SK-N-SH treated with all-trans-retinoic acid at 6 μM for 48 hours (cell line): Measurements from ENCODE around the gene NAV3.

Experiments used
- ATAC-seq: fragments of 200-7000 bp; cut with Tn5 transposase; 3 replicates; pipeline ENCODE4 v1.9.1; 2020; ENCODE audit warnings: mild to moderate bottlenecking, moderate library complexity
- ARNTL ChIP-seq: fragments of 450-650 bp; formaldehyde crosslinking; IDR thresholded peaks from 2 replicates; pipeline ENCODE4 v1.5.0; 2020; ENCODE audit warnings: low read depth, mild to moderate bottlenecking, moderate library complexity, borderline replicate concordance
- BACH2 ChIP-seq: fragments of 250-450 bp; sonication (Bioruptor Pico); IDR thresholded peaks from 2 replicates; pipeline ENCODE4 v1.9.0; 2021; ENCODE audit warnings: mild to moderate bottlenecking, borderline replicate concordance
- CREB5 ChIP-seq: fragments of 250-450 bp; sonication (Bioruptor Pico); IDR thresholded peaks from 2 replicates; pipeline ENCODE4 v1.5.1; 2020; ENCODE audit warnings: low read depth, mild to moderate bottlenecking, moderate library complexity
- CSDC2 ChIP-seq: fragments of 250-450 bp; sonication (Bioruptor Pico); IDR thresholded peaks from 2 replicates; pipeline ENCODE4 v1.5.0; 2020; ENCODE audit warnings: mild to moderate bottlenecking, moderate library complexity
- CSRNP3 ChIP-seq: fragments of 250-450 bp; sonication (Bioruptor Pico); IDR thresholded peaks from 2 replicates; pipeline ENCODE4 v1.5.1; 2021; ENCODE audit warnings: mild to moderate bottlenecking, moderate library complexity
- ESRRG ChIP-seq: fragments of 250-450 bp; sonication (Bioruptor Pico); IDR thresholded peaks from 2 replicates; pipeline ENCODE4 v1.6.1; 2021; ENCODE audit warnings: mild to moderate bottlenecking
- GLIS3 ChIP-seq: fragments of 250-450 bp; sonication (Bioruptor Pico); IDR thresholded peaks from 2 replicates; pipeline ENCODE4 v1.5.0; 2020; ENCODE audit warnings: mild to moderate bottlenecking, moderate library complexity
- ISL1 ChIP-seq: fragments of 250-450 bp; sonication (Bioruptor Pico); IDR thresholded peaks from 2 replicates; pipeline ENCODE4 v2.1.2; 2022; ENCODE audit warnings: mild to moderate bottlenecking, moderate library complexity
- OSR1 ChIP-seq: fragments of 250-450 bp; sonication (Bioruptor Pico); IDR thresholded peaks from 2 replicates; pipeline ENCODE4 v1.8.0; 2022; ENCODE audit warnings: moderate library complexity, mild to moderate bottlenecking, inconsistent platforms
- PATZ1 ChIP-seq: fragments of 250-450 bp; sonication (Bioruptor Pico); IDR thresholded peaks from 2 replicates; pipeline ENCODE4 v1.8.0; 2020; ENCODE audit warnings: mild to moderate bottlenecking, moderate library complexity, borderline replicate concordance
- POU6F1 ChIP-seq: fragments of 250-450 bp; sonication (Bioruptor Pico); IDR thresholded peaks from 2 replicates; pipeline ENCODE4 v1.8.0; 2021; ENCODE audit warnings: low read depth, mild to moderate bottlenecking, moderate library complexity, borderline replicate concordance
- RARB ChIP-seq: fragments of 250-450 bp; sonication (Bioruptor Pico); IDR thresholded peaks from 2 replicates; pipeline ENCODE4 v1.8.0; 2021; ENCODE audit warnings: mild to moderate bottlenecking, moderate library complexity
- SNAI2 ChIP-seq: fragments of 250-450 bp; sonication (Bioruptor Pico); IDR thresholded peaks from 2 replicates; pipeline ENCODE4 v1.5.0; 2020; ENCODE audit warnings: mild to moderate bottlenecking, moderate library complexity
- TCF4 ChIP-seq: fragments of 250-450 bp; sonication (Bioruptor Pico); IDR thresholded peaks from 2 replicates; pipeline ENCODE4 v1.8.0; 2021; ENCODE audit warnings: mild to moderate bottlenecking, moderate library complexity, borderline replicate concordance
- TOX ChIP-seq: fragments of 250-450 bp; sonication (Bioruptor Pico); IDR thresholded peaks from 2 replicates; pipeline ENCODE4 v1.8.0; 2021; ENCODE audit warnings: mild to moderate bottlenecking, moderate library complexity, borderline replicate concordance
- TSHZ2 ChIP-seq: fragments of 250-450 bp; sonication (Bioruptor Pico); IDR thresholded peaks from 2 replicates; pipeline ENCODE4 v1.5.0; 2020; ENCODE audit warnings: mild to moderate bottlenecking, moderate library complexity
- ZC3H10 ChIP-seq: fragments of 250-450 bp; sonication (Bioruptor Pico); IDR thresholded peaks from 2 replicates; pipeline ENCODE4 v1.5.1; 2021; ENCODE audit warnings: mild to moderate bottlenecking, moderate library complexity
- ZFP3 ChIP-seq: fragments of 250-450 bp; sonication (Bioruptor Pico); IDR thresholded peaks from 2 replicates; pipeline ENCODE4 v1.5.0; 2020; ENCODE audit warnings: mild to moderate bottlenecking, moderate library complexity
- ZFP30 ChIP-seq: fragments of 450-650 bp; formaldehyde crosslinking; IDR thresholded peaks from 2 replicates; pipeline ENCODE4 v1.5.0; 2022; ENCODE audit warnings: mild to moderate bottlenecking, moderate library complexity
- ZNF565 ChIP-seq: fragments of 450-650 bp; formaldehyde crosslinking; conservative IDR thresholded peaks from 2 replicates; pipeline ENCODE4 v1.5.0; 2020; ENCODE audit warnings: low read depth, mild to moderate bottlenecking, moderate library complexity
- ZNF70 ChIP-seq: fragments of 450-650 bp; formaldehyde crosslinking; IDR thresholded peaks from 2 replicates; pipeline ENCODE4 v1.5.0; 2020; ENCODE audit warnings: mild to moderate bottlenecking, moderate library complexity
- ZNF8 ChIP-seq: fragments of 450-650 bp; formaldehyde crosslinking; IDR thresholded peaks from 2 replicates; pipeline ENCODE4 v1.5.0; 2020; ENCODE audit warnings: mild to moderate bottlenecking, moderate library complexity

NAV3 gene

GRCh38 chr12:77782766-77783165, 47.9 kb upstream of the NAV3 start (continued):
- TF ChIP-seq CSRNP3 (CRISPR knock-in tag) (no peak), ESRRG (CRISPR knock-in tag) (no peak), ZNF565 (no peak), CREB5 (CRISPR knock-in tag) (no peak)

GRCh38 chr12:77785211-77785610, 45.5 kb upstream of the NAV3 start:
- no peak for ATAC-seq
- TF ChIP-seq TSHZ2 (CRISPR knock-in tag) (no peak), ISL1 (no peak), ARNTL (CRISPR knock-in tag) (no peak), TCF4 (CRISPR knock-in tag) (no peak), ZFP30 (CRISPR knock-in tag) (no peak), OSR1 (CRISPR knock-in tag) (no peak), GLIS3 (CRISPR knock-in tag) (no peak), BACH2 (CRISPR knock-in tag) (no peak), ZFP3 (CRISPR knock-in tag) (no peak), SNAI2 (CRISPR knock-in tag) (no peak), ZNF70 (no peak), RARB (CRISPR knock-in tag) (no peak), POU6F1 (no peak), ESRRG (CRISPR knock-in tag) (no peak), PATZ1 (no peak), CREB5 (CRISPR knock-in tag) (no peak)

GRCh38 chr12:77786675-77787074, 44.0 kb upstream of the NAV3 start:
- TF ChIP-seq TOX (CRISPR knock-in tag) (no peak), ZC3H10 (CRISPR knock-in tag) (no peak), ARNTL (CRISPR knock-in tag) (no peak), ZNF70 (no peak), ZNF8 (no peak), CSRNP3 (CRISPR knock-in tag) (no peak), BACH2 (CRISPR knock-in tag) (no peak), RARB (CRISPR knock-in tag) (no peak), CSDC2 (no peak)
- no peak for ATAC-seq
